GM19240 (cell line): ENCODE data around the gene MDK.

Experiments
- DNase-seq: peaks from one replicate; pipeline ENCODE4 v3.0.0; 2011; ENCODE audit warnings: low spot score; ENCODE audit not compliant: insufficient read length

The MDK gene

GRCh38 chr11:46397526-46397925 is 16.1 kb downstream of the MDK start:
- no peak for DNase-seq

DNA sequence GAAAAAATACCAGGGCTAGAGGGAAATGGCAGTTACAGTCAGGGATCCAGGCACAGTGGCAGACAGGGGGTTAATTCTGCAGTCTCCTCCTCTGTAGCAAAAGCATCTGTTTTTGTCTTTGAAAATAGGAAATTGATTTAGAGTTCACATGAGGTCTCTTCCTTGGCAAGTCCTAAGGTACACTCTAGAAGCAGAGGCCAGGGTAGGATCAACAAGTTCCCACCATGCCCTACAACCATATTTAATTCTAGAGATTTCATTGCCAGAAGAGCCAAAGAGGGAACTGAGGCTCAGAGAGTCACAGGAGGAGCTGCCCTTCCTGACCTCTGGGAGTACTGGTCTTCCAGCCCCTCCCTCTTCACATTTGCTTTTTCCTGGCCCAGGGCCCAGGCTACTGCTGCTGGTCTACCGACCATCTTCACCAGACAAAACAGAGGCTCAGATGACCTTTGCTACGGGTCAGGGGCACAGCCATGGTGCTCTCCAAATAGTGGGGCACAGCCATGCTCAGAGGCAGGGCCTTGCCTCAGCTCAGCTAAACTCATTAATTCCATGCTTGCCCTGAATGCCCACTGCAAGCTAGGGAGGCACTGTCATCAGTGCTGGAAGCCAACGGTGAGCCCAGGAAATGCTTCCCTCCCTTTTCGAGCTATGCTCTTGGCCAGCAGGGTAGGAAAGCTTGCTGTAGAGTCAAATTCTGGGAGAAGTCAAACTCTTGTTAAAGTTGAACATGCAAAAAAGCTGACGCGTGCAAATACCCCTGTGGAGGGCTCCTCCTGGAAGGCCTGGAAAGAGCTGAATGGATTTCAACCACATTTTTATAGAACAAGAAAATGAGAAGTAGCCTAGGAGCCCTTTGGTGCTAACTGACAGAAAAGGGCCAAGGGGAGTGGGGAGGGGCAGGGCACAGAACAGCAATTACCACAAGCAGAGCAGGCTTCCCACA is 21.8 kb downstream of the MDK start:
- DNase-seq: no peak

DNA sequence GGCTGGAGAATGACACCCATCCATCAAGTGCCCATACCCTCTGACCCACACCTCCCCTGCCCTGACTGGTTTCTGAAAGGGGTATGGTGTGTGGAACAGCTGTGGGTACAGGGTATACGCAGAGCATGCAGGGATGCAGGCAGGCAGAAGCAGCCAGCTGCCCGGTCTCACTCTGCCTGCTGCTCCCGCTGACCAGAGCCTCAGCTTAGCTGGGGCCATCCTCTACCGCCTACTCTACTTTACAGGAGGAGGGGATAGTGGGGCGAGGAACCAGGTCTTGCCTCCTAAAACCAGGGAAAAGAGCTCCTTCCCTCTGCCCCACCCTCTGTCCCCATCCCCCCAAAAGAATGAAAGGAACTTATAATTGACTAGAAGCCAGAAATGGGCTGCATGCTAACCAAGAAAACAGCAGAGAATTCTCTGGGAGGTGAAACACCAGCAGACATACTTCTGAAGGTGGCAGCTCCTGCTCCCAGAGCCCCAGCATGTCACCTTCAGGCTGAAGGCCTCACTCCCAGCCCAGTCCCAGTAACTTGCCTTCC is 23.1 kb downstream of the MDK start:
- no peak for DNase-seq

DNA sequence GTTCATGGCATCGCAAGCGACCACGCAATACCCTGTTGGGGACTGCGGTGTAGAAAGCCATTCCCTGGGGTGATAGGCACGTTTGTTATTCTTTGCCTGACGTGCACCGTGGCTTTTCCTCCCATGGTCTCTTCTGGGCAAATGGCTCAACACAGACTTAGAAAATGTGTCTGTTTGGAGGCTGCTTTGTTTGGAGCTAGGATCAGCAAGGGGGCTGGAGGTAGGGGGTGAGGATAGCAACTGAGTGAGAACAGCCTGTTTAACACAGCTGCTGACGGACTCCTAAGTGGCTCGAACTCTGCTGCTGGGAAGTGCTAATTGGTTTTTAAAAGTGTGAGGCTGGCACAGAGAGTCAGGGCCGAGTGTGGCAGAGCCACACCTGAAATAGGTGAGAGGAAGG is 26.2 kb downstream of the MDK start:
- no peak for DNase-seq

GRCh38 chr11:46408407-46408986 is 27.0 kb downstream of the MDK start:
- DNase-seq: no peak

DNA sequence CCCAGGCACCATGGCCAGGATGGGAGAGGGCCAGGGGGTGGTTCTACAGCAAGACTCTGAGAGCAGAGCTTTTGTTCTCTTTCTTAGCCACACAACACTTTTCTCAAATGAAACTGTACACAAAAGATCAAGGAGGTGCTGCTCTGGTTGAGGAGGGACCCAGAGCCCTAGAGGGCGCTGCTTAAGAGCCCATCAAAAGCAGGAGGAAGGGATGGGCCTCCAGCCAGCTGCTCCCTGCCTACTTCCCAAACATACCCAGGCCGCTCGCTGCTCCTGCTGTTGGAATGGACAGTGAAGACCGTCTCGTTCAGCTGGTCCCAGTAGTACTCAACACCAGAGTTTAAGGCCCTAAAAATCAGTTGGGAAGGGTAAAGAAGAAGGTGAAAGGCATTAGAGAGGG is 28.6 kb downstream of the MDK start:
- no peak for DNase-seq

GRCh38 chr11:46413760-46414465 is 32.4 kb downstream of the MDK start:
- DNase-seq: no peak

DNA sequence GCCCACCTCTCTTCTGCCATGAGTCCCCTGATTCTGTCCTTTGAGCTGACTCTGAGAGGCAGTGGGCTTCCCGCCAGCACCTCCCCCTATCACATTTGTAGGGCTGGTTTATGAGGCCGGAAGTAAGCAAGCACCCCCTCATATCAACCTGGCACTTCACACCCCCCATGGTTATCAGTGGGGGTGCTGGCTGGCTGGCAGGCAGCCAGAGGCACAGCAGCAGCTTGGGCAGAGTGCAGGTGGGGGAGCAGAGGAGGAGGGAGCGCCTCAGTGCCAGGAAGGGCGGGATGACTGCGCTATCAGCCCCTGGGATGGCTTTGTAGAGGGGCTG is 33.0 kb downstream of the MDK start:
- no peak for DNase-seq

DNA sequence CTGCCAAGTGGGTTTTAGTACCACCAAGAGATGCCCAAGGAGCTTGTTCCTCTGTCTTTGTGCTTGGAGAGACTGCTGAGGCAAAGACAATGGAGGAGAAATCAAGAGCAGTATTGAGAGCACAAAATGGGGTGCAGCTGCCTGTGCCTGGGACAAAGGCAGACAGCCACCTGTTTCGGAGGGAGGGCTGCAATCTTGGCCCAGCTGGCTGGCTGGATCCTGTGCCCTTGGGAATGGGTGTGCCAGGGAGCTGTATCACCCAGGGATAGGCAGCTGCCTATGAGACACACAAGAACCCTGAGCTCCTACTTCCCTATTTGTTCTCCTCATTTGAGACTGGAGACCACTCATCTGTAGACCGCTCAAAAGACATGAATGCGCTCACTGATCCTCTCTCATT is 33.4 kb downstream of the MDK start:
- no peak for DNase-seq

- no peak for DNase-seq
Measured at GRCh38 chr11:46417711-46418110, 36.2 kb downstream of the MDK start.

- no peak for DNase-seq
Measured at GRCh38 chr11:46418751-46419150, 37.3 kb downstream of the MDK start.

DNA sequence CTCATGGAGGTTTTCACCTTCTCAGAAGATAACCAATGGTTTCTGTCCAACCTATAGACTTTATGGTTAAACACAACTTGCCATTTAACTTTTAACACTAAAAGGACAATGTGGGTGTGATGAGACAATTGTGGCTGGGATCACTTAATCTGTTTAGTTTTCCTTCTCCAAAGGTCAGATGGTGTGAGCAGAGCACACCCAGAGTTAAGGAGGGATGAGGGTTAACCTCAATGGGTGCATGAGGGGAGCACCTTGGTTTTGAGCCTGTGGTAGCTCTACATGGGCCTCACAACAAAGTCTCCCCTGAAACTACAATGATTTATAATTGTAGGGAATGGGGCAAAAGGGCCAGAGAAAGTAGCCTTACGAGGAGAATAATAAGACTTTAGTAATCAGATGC is 39.0 kb downstream of the MDK start:
- no peak for DNase-seq

- no peak for DNase-seq
Measured at GRCh38 chr11:46421257-46421880, 39.9 kb downstream of the MDK start.

DNA sequence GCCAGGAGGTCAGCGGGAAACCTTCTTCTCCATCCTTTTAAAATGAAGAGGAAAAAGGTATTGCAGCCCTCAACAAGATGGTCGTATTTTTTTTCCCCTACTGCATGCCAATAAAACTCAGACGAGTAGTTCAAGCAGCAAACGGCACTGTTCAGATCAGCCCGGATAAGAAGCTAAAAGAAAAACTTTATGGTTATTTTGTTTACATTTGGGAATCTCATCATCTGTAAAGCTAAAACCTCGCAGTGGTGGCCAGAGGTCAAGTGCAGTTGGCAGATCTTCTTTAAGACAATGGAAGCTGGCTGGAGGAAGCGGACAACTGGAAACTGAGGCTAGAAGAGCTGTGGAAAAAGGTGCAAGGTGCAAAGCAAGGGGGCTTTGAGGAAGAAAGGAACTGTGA is 41.1 kb downstream of the MDK start:
- DNase-seq: no peak

DNA sequence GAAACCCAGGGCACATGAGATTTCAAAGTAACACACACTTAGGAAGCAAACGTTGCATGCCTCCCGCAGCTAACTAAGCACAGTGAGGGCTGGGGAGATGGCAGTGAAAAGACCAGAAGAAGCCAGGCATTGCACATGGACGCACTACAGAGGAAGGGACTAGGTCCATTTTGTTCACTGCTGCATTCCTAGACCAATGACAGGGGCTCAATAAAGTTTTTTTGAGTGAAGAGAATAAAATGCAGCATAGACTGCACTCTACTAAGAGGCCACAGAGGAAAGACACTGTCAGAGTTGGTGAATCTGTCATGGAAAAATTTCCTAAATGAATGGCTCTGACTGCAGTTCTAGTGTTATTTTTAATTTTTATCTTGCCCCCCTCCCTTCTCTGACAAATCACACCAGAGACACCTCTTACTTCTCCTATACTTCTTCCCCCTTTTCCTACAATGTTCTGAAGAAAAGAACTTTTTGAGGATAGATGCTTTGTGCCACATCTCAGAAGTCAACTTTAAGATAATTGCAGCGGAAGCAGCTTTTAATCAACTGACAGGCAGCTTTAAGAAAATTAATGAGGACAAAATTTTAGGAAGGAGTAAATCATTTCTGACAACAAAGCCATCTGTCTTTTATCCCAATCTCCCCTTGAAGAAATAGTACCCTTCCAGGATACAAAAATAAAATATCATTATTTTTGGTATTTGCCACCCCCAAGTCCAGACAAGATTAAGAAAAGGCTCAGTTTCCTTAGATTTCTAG is 44.9 kb downstream of the MDK start:
- DNase-seq: no peak

DNA sequence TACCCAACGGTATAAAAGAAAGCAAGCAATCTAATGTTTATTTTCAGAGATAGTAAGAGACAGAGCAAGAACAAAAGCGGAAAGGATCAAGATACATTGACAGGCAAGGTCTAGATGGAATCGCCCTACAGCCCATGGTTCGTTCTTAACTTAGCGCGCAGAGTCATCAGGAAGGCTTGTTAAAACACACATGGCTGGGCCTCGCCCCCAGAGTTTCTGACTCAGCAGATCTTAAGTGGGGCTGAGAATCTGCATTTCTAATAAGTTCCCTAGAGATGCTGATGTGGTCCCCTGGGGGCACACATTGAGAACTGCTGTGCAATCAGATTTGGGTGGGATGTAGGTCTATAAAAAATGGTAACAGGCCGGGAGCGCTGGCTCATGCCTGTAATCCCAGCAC is 45.9 kb downstream of the MDK start:
- DNase-seq: no peak

GRCh38 chr11:46429717-46430116 is 48.2 kb downstream of the MDK start:
- DNase-seq: no peak

DNA sequence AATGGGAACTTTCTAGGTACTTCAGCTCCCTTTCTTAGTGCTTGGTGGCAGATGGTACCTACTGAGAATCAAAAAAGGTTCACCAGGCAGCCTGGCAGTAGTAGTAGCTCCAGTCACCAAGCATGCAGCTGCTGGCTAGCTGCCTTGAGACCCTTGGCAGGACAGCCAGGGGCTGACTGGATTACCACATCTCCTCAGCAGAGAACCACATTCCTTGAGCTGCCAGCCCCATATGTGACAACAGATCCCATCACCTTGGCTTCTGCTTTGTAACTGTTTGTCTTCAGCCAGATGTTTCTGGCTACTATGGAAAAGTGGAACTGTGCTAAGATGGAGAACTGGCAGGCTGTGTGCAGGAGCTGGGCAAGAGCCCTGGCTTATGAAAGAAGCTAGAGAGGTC is 49.7 kb downstream of the MDK start:
- DNase-seq: no peak
